Kidney glomerular epithelial cell (primary cell): Measurements from ENCODE around the gene BMP6.

Experiments
- DNase-seq: peaks from one replicate; lab custom pipeline; 2025; lab: John Stamatoyannopoulos, UW

The BMP6 gene

DNA sequence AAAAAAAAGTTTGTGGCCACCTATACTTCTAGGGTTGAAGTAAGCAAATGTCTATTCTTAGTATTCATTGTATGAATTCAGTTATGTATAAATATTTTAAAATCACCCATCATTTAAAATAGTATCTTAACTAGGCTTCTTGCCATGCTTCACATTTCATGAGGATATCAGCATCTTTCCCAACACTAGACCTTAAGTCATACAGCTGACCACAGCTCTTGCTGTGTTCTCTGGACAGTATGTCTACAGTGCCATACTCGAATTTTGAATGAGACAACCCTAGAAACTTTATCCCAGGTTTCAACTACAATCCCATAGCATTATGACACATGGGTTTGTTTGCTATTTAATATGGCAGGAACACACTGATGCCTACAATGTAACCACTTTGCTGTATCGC is 179.5 kb downstream of the BMP6 start:
- DNase-seq: no peak

- no peak for DNase-seq
These were observed 180.8 kb downstream of the BMP6 start for GRCh38 chr6:7906741-7907140.

GRCh38 chr6:7907159-7907558 is 181.3 kb downstream of the BMP6 start:
- DNase-seq: no peak

DNA sequence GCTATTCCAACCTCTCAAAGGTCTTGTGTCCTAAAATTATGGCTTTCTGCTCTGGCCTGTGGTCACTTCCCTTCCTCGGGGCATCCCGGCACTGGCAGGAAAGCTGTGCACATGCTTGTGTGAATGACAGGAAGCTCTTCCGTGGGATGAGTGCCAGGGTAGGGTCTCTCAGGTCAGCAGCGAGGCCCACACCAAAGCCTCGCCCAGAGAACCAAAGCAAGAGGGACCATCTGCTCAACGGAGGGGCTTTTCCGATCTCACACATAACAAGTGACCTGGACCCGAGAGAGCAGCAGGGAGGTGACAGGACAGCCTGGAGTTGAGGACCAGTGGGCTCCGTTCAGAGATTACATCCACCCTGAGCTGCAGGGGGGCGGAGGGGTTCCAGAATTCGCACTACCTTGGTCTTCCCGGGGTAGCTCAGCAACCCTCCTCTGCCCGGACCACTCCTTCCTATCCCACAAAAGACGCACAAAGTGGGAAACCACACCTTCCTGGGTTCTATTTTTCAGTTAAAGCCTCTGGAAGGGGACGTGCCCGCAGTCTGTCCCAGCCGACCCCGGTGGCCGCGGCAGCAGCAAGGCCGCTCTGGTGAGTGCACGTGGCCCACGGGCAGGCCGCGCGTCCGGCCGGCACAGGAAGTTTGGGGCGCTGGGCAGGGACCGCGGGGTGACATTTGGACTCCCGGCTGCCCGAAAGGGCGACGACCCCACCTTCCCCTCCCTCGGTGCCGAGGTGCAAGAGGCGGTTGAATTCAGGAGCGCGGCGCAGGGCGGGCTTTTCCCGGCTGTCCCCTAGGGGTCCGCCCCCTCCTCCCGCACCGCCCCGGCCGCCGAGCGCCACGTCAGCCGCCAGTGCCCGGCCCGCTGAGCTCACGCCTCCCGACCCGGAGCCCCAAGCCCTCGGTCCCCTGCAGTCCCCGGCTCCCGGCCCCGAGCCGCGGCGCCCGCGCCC is 183.7 kb downstream of the BMP6 start:
- no peak for DNase-seq

- no peak for DNase-seq
These were observed 184.4 kb downstream of the BMP6 start for GRCh38 chr6:7910298-7910653.

DNA sequence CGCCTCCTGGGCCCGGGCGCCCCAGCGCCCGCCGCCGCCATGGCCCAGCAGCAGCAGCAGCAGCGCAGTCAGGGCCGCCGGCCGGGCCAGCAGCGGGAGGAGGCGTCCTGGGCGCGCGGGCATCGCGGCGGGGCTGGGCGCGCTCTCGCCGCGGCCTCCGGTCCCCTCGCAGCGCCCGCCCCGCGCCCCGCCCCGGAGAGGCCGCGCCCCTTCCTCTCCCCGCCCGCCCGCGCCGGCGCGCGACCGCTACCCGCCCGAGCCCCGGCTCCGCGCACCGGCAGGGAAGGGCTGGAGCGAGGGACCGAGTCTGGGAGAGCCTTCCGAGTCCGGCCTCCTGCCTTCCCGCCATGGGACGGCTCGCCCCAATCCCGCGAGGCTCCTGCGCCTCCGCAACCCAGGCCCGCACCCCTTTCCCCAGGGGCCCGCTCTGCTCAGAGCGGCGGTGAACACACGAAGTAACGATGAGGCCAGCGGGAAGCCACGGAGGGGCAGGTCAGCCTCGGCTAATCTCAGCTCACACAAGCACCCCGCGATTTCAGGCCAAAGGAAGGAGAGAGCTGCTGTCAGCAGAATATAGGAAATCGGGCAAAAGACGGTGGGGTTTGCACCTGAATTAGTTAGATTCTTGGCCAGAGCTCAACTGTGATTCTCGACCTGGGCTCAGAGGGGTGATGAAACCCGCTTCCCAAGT is 184.9 kb downstream of the BMP6 start, which contains the start of gene TXNDC5:
Gene TXNDC5, minus strand, starts transcription at position 135 of the 691 bp plus-strand sequence. Its CDS starts 12 bp downstream, at position 123.
- peak; percentile 28 for DNase-seq

DNA sequence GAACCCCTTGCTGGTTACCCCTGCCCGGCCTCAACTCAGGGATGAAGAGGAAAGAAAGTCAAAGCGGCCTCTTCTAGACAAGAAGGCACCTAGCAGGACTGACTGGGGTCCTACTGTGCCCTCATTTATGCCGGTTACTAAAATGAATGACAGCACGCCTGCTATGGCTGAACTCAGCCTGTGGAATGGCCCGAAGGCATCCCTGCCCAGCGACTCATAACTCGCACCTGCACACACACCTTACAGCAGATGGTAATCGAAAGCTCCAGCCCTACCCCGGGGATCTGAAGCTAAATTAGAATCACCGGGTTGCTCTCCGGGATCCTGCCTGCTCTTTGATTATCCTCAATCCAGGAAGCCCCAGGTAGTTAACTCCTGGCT is 185.4 kb downstream of the BMP6 start:
- no peak for DNase-seq

DNA sequence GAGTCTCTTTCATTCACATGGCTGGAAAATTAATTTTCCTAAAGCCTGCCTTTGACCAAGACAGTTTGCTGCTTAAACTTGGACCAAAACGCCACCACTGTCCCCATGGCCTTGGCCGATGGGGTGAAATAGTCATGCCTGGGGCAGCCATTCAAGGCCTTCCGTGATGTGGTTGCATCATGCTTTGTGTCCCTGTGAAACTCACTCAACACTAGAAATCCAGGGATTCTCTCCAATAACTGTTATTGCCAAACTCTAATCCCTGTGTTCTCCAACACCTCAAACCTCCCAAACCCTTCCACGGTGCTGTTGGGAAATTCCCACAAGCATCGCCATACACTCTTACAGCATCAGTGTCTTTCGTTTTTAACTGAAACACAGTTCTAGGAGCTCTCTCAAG is 186.1 kb downstream of the BMP6 start:
- no peak for DNase-seq

DNA sequence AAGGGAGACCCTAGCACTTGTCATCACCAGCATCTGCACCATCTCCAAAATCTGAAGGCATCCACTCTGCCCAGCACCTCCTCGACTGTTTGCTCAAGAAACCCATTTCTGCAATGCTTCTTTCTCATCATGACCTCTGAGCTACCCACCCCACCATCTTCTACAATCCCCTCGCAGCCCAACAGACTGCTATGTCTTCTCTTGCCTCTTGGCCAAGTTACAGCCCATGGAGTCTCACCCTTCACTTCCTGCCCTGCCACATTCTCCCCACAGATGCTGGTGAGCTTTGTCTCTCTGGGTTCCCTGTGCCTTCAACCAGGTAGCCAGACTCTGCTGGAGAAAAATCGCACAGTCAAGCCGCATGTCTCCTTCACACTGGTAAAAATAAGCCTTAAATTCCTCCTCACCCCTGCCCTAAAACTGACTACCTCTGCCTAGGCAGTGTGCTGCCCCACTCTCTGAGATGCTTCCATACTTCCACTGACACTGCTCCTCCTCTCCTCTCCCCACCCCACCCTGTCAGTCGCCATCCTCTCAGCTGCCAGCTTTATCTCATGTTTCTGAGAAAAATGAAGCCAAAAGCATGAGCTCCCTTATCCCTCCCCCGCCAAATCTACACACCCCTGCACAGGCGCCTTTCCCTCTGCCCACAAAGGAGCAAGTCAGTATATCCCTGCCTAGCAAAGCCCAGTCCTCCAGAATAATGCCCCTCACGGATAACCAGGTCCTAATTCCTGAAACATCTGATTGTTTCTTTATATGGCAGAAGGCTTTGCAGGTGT is 187.0 kb downstream of the BMP6 start:
- DNase-seq: no peak

GRCh38 chr6:7914311-7914710 is 188.4 kb downstream of the BMP6 start:
- no peak for DNase-seq

DNA sequence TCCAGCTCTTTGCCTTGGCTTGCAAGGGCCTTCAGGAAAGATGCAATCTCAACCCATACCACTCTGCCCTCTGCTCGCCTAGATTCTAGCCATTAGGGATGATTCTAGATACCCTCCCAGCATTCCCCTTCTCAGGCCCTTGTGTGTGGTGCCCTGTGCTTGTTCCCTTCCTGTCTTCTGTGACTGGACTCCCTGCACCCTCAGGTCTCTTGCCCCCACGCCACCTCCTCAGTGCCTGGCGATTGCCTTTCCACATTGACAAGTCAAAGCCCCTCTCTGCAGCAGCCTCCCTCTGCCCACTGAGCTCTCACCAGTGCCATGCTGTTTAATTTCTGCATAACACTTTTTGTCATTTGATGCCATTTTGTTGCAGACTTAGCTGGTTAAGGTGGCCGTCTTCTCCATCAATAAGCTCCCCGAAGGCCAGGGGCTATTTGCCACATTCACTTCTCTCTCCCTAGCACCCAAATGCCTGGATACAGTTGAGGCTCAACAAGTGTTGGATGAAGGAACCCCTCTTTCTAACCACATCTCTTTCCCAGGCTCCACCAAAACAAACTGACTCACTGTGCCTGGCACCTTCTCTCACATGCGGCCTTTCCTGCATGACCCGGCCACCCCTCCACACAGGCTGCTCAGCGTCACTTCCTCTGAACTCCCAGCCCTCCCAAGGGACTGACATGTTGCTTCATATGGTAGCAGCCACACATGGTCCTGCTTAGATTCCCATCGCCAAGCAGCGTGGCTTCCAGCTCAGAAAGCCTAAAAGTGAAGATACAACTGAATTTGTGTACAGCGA is 189.3 kb downstream of the BMP6 start:
- no peak for DNase-seq

- no peak for DNase-seq
These were observed 191.1 kb downstream of the BMP6 start for GRCh38 chr6:7916959-7917358.

GRCh38 chr6:7917729-7918128 is 191.8 kb downstream of the BMP6 start:
- DNase-seq: no peak

- DNase-seq: no peak
These were observed 192.5 kb downstream of the BMP6 start for GRCh38 chr6:7918403-7918802.

- DNase-seq: peak; percentile 86
These were observed 194.0 kb downstream of the BMP6 start for GRCh38 chr6:7919871-7920270.

DNA sequence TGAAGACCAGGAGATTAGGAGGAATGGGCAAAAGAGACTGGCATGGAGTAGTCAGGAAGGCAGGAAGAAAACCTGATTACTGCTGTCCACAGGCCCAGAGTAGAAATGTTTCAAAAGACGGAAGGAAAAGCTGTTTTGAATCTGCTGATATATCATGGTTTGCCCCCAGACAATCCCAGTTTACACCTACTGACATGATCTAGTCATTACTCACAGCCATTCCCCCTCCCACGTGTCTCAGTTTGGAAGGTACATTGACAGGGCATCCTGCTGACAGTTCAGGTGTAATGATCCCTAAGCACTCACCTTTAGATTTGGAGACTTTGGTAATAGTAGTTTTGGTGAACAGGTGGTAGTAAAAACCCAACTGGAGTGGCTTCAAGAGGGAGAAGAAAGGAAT is 194.5 kb downstream of the BMP6 start:
- no peak for DNase-seq

DNA sequence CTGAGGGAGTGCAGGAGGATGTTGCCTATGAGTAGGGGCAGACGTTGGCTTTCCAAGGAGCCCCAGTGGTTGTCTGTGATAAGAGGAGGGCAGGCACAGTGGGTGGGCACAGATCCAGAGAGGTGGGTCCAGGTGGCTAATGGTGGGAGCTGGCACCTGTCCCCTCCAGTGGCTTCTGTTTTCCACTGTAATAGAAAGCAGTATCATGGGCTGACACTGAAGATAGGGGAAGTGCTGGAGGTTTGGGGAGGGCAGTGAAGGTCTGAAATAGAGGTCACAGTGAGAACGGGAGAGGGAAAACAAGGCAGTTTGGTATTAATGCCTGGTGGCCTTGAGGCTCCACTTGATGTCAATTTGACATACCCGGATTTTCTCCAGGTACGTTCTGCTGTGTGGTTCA is 195.1 kb downstream of the BMP6 start:
- no peak for DNase-seq

DNA sequence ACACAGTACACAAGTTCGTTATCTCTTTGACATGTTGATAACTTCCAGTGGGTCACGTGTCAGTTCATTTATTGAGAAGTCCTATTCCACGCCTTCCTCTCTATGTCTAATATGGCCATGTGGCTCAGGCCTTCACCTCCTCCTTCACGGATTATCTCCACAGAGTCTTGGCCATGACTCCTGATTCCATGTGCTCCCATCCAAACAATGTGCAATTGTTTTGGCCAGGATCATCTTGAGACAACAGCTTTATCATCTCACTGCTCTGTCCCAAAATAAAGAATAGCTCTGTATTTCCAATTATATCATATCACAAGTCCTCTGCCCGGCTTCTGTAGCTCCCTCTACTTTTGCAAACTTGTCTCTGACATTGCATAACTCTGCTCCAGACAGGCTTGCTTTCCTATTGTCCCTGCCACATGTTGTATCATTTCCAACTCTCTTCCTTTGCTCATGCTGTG is 195.8 kb downstream of the BMP6 start:
- DNase-seq: no peak

GRCh38 chr6:7922596-7922995 is 196.7 kb downstream of the BMP6 start:
- no peak for DNase-seq

DNA sequence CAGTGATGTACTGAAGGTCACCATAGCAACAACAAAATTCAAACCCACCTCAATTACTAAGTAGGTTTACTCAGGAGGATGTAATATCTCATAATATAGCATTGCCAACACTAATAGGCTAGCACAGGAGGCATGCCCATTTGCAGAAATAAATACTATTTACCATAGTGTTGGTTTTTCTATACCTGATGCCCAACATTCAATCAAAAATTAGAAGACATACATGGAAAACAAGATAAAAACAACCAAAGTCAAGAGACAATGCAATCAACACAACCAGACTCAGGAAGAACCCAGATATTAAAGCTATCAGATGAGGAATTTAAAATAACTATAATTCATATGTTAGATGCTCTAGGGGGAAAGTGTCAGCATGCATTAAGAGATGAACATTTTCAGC is 199.0 kb downstream of the BMP6 start:
- no peak for DNase-seq
